Measurements from ENCODE around the gene ACTR2.

The ACTR2 gene

GRCh38 chr2:65198737-65199136 lies 28.9 kb upstream of the ACTR2 start:
- Histone ChIP-seq H3K9me3 (ENCODE audit: insufficient read depth, low read length) (no peaks in the 10 kb centered on the region), H3K9me2 (replicated peaks; ENCODE audit: insufficient read depth, low read length) (no peaks in the 10 kb centered on the region), H3F3A (ENCODE audit: insufficient read depth) (no peaks in the 10 kb centered on the region), H3K27ac (ENCODE audit: low read depth, low read length) (no peak overlapping the region), H3K4me3 (ENCODE audit: insufficient read depth, low read length, poor library complexity, severe bottlenecking) (no peak overlapping the region), H3K79me2 (ENCODE audit: insufficient read depth, low read length) (no peaks in the 10 kb centered on the region), H3K4me2 (ENCODE audit: low read depth, low read length, poor library complexity, severe bottlenecking) (no peak overlapping the region), H3K27me3 (ENCODE audit: low read length) (no peaks in the 10 kb centered on the region), H4K20me1 (ENCODE audit: low read depth, low read length) (no peaks in the 10 kb centered on the region), H2AFZ (ENCODE audit: low read depth, low read length, severe bottlenecking) (no peak overlapping the region), H3K36me3 (ENCODE audit: low read length) (no peaks in the 10 kb centered on the region), H3K9ac (ENCODE audit: low read length) (no peak overlapping the region)
- no peak for TF ChIP-seq EZH2phosphoT487 (conservative IDR thresholded peaks at IDR 0.05; ENCODE audit: low read length)
- TF ChIP-seq, protein P1, sequence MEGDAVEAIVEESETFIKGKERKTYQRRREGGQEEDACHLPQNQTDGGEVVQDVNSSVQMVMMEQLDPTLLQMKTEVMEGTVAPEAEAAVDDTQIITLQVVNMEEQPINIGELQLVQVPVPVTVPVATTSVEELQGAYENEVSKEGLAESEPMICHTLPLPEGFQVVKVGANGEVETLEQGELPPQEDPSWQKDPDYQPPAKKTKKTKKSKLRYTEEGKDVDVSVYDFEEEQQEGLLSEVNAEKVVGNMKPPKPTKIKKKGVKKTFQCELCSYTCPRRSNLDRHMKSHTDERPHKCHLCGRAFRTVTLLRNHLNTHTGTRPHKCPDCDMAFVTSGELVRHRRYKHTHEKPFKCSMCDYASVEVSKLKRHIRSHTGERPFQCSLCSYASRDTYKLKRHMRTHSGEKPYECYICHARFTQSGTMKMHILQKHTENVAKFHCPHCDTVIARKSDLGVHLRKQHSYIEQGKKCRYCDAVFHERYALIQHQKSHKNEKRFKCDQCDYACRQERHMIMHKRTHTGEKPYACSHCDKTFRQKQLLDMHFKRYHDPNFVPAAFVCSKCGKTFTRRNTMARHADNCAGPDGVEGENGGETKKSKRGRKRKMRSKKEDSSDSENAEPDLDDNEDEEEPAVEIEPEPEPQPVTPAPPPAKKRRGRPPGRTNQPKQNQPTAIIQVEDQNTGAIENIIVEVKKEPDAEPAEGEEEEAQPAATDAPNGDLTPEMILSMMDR (IDR thresholded peaks at IDR 0.05; ENCODE audit: insufficient read depth, low read length, poor library complexity, severe bottlenecking), result no peak

DNA sequence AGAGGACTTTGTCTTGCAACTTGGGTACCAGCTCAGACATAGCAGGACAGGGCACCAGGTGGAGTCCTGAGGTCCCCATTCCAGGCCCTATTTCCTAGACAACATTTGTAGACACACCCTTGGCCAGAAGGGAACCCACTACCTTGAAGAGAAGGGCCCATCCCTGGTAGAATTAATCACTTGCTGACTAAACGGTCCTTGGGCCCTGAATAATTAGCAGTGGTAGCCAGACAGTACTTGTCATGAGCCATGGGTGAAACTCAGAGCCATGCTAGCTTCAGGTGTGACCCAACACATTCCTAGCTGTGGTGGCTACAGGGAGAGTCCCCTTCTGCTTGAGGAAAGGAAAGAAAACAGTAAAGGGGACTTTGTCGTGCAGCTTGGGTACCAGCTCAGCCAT lies 28.5 kb upstream of the ACTR2 start:
- Histone ChIP-seq H3K27me3 (ENCODE audit: low read length) (no peaks in the 10 kb centered on the region), H3K9me2 (replicated peaks; ENCODE audit: insufficient read depth, low read length) (no peaks in the 10 kb centered on the region), H3K9me3 (ENCODE audit: insufficient read depth, low read length) (no peaks in the 10 kb centered on the region), H4K20me1 (ENCODE audit: low read depth, low read length) (no peaks in the 10 kb centered on the region), H3K79me2 (ENCODE audit: insufficient read depth, low read length) (no peaks in the 10 kb centered on the region), H3F3A (ENCODE audit: insufficient read depth) (no peaks in the 10 kb centered on the region), H3K9ac (ENCODE audit: low read length) (no peak overlapping the region), H3K4me3 (ENCODE audit: insufficient read depth, low read length, poor library complexity, severe bottlenecking) (no peak overlapping the region), H3K27ac (ENCODE audit: low read depth, low read length) (no peak overlapping the region), H2AFZ (ENCODE audit: low read depth, low read length, severe bottlenecking) (no peak overlapping the region), H3K36me3 (ENCODE audit: low read length) (no peaks in the 10 kb centered on the region), H3K4me2 (ENCODE audit: low read depth, low read length, poor library complexity, severe bottlenecking) (no peak overlapping the region)
- no peak for TF ChIP-seq EZH2phosphoT487 (conservative IDR thresholded peaks at IDR 0.05; ENCODE audit: low read length)
- TF ChIP-seq, protein P1 (IDR thresholded peaks at IDR 0.05; ENCODE audit: insufficient read depth, low read length, poor library complexity, severe bottlenecking), result no peak

DNA sequence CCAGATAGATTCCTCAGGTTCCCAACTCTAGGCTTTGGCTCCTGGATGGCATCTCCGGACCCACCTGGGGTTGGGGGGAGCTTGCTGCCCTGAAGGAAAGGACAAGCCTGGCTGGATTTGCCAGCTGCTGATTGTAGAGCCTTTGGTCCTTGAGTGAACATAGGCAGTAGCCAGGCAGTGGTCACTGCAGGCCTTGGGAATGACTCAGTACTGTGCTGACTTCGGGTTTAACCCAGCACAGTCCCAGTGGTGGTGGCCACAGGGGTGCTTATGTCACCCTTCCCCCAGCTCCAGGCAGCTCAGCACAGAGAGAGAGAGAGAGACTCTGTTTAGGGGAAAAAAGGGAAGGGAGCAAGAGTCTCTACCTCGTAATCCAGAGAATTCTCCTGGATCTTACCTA lies 27.7 kb upstream of the ACTR2 start:
- Histone ChIP-seq H3K9me3 (ENCODE audit: insufficient read depth, low read length) (no peaks in the 10 kb centered on the region), H3F3A (ENCODE audit: insufficient read depth) (no peaks in the 10 kb centered on the region), H3K36me3 (ENCODE audit: low read length) (no peaks in the 10 kb centered on the region), H4K20me1 (ENCODE audit: low read depth, low read length) (no peaks in the 10 kb centered on the region), H3K9me2 (replicated peaks; ENCODE audit: insufficient read depth, low read length) (no peaks in the 10 kb centered on the region), H2AFZ (ENCODE audit: low read depth, low read length, severe bottlenecking) (no peak overlapping the region), H3K4me2 (ENCODE audit: low read depth, low read length, poor library complexity, severe bottlenecking) (no peak overlapping the region), H3K27me3 (ENCODE audit: low read length) (no peaks in the 10 kb centered on the region), H3K4me3 (ENCODE audit: insufficient read depth, low read length, poor library complexity, severe bottlenecking) (no peak overlapping the region), H3K9ac (ENCODE audit: low read length) (no peak overlapping the region), H3K27ac (ENCODE audit: low read depth, low read length) (no peak overlapping the region), H3K79me2 (ENCODE audit: insufficient read depth, low read length) (no peaks in the 10 kb centered on the region)
- no peak for TF ChIP-seq EZH2phosphoT487 (conservative IDR thresholded peaks at IDR 0.05; ENCODE audit: low read length)
- TF ChIP-seq, protein P1 (IDR thresholded peaks at IDR 0.05; ENCODE audit: insufficient read depth, low read length, poor library complexity, severe bottlenecking), result no peak

Data from SU-DHL-6 (cell line).